H1 (cell line): ENCODE data around the gene LRFN3. TPM values are rescaled to one million over a fixed set of nuclear protein-coding genes. Genes with fewer than 3 reads are reported as not detected.
A peak's percentile ranks its signal among the peaks of the same experiment; 100 is the strongest.

Experiments used
- CTCF ChIA-PET: fragments of 300-600 bp; sonication (Branson Sonifier 250); formaldehyde crosslinking; loops from one replicate; lab custom pipeline; 2021; ENCODE audit not compliant: partially characterized antibody; lab: Charles Lee
- POLR2A ChIA-PET: fragments of 300-600 bp; sonication (Branson Sonifier 250); formaldehyde crosslinking; loops from one replicate; lab custom pipeline; 2021; ENCODE audit warnings: inconsistent platforms; ENCODE audit not compliant: partially characterized antibody; lab: Charles Lee
- DNase-seq, 2 experiments: peaks; one replicate each; pipeline versions ENCODE4 v3.0.0 to v3.0.0-alpha.2; 2010 to 2022; ENCODE audit warnings: low spot score in 2 of 2, low read depth in 1 of 2, mixed read lengths in 1 of 2
- FAIRE-seq: peaks from 2 replicates; lab custom pipeline; 2011; peaks lifted over from hg19 to GRCh38; lab: Jason Lieb, UNC
- H2AFZ ChIP-seq: 2 replicates; pipeline ENCODE4 v1.8.1; 2012; ENCODE audit warnings: low read length, inconsistent platforms
- H2AK5ac ChIP-seq: 2 replicates; pipeline ENCODE4 v1.6.1; 2013; ENCODE audit warnings: low read depth, low read length
- H2BK120ac ChIP-seq: replicated peaks from 2 replicates; pipeline ENCODE3; 2013; ENCODE audit warnings: low read depth, low read length, inconsistent platforms
- H2BK12ac ChIP-seq: 2 replicates; pipeline ENCODE4 v1.6.1; 2013; ENCODE audit warnings: low read depth, low read length
- H2BK15ac ChIP-seq: 2 replicates; pipeline ENCODE4 v1.6.1; 2013; ENCODE audit warnings: low read length
- H2BK20ac ChIP-seq: 2 replicates; pipeline ENCODE4 v1.6.1; 2013; ENCODE audit warnings: low read length
- H2BK5ac ChIP-seq: 2 replicates; pipeline ENCODE4 v1.6.1; 2013; ENCODE audit warnings: low read depth, low read length
- H3K14ac ChIP-seq: 2 replicates; pipeline ENCODE4 v1.6.1; 2013; ENCODE audit warnings: inconsistent platforms; ENCODE audit not compliant: insufficient read length
- H3K18ac ChIP-seq: 2 replicates; pipeline ENCODE4 v1.6.1; 2013; ENCODE audit warnings: low read length; ENCODE audit errors: extremely low read depth
- H3K23ac ChIP-seq: 2 replicates; pipeline ENCODE4 v1.6.1; 2013; ENCODE audit warnings: inconsistent platforms; ENCODE audit not compliant: insufficient read length
- H3K23me2 ChIP-seq: 2 replicates; pipeline ENCODE4 v1.6.1; 2013; ENCODE audit warnings: low read depth, low read length
- H3K27ac ChIP-seq: 2 replicates; pipeline ENCODE4 v1.6.1; 2011; ENCODE audit warnings: low read depth, low read length, inconsistent platforms
- H3K27me3 ChIP-seq, 4 experiments: replicated peaks in 1 of 4; 1 replicate in 1 of 4; 2 replicates in 3 of 4; pipeline versions ENCODE4 v1.6.1 to v1.8.1; 2011 to 2013; ENCODE audit warnings: low read length in 3 of 4, mild to moderate bottlenecking in 3 of 4, inconsistent platforms in 2 of 4, mixed read lengths in 2 of 4, moderate library complexity in 1 of 4; ENCODE audit not compliant: control insufficient read depth in 3 of 4, insufficient read depth in 3 of 4; ENCODE audit errors: extremely low read depth in 1 of 4
- H3K36me3 ChIP-seq, 4 experiments: 2 replicates each; pipeline versions ENCODE4 v1.6.1 to v1.8.1; 2011 to 2013; ENCODE audit warnings: mild to moderate bottlenecking in 4 of 4, low read length in 3 of 4, moderate library complexity in 2 of 4, control low read depth in 1 of 4, inconsistent platforms in 1 of 4; ENCODE audit not compliant: insufficient read depth in 4 of 4, control insufficient read depth in 2 of 4
- H3K4ac ChIP-seq: replicated peaks from 2 replicates; pipeline ENCODE3; 2013; ENCODE audit warnings: low read length, low read depth, mixed read lengths, inconsistent platforms; ENCODE audit not compliant: insufficient read length
- H3K4me1 ChIP-seq, 4 experiments: replicated peaks in 1 of 4; 1 replicate in 1 of 4; 2 replicates in 3 of 4; pipeline versions ENCODE4 v1.6.1 to v1.8.1; 2011 to 2013; ENCODE audit warnings: low read length in 3 of 4, inconsistent platforms in 2 of 4, mixed read lengths in 1 of 4; ENCODE audit not compliant: insufficient read depth in 4 of 4, control insufficient read depth in 3 of 4
- H3K4me2 ChIP-seq, 2 experiments: 2 replicates each; pipeline versions ENCODE4 v1.6.1 to v1.8.1; 2011 to 2013; ENCODE audit warnings: low read depth in 2 of 2, low read length in 2 of 2, control low read depth in 1 of 2, inconsistent platforms in 1 of 2, mild to moderate bottlenecking in 1 of 2; ENCODE audit not compliant: insufficient read depth in 1 of 2
- H3K4me3 ChIP-seq, 4 experiments: fragments of 200-600, 300-600 bp in 1 of 4; sonication (generic), shearing (Covaris generic), sonication (Bioruptor Twin) in 1 of 4; 2 replicates each; pipeline versions ENCODE4 v1.5.1 to v1.8.1; 2011 to 2016; ENCODE audit warnings: low read length in 4 of 4, low read depth in 3 of 4, control low read depth in 2 of 4, inconsistent platforms in 2 of 4, mild to moderate bottlenecking in 2 of 4, mixed read lengths in 1 of 4, moderate library complexity in 1 of 4; ENCODE audit not compliant: insufficient read depth in 2 of 4; ENCODE audit errors: extremely low read depth in 1 of 4
- H3K56ac ChIP-seq: replicated peaks from 2 replicates; pipeline ENCODE3; 2013; ENCODE audit warnings: low read depth, mild to moderate bottlenecking, mixed read lengths, low read length, inconsistent platforms; ENCODE audit not compliant: insufficient read length
- H3K79me1 ChIP-seq: 2 replicates; pipeline ENCODE4 v1.6.1; 2013; ENCODE audit warnings: low read depth, low read length, control low read depth
- H3K79me2 ChIP-seq, 2 experiments: 2 replicates each; pipeline versions ENCODE4 v1.6.1 to v1.8.1; 2012 to 2013; ENCODE audit warnings: low read length in 2 of 2, mild to moderate bottlenecking in 2 of 2, inconsistent platforms in 1 of 2; ENCODE audit not compliant: insufficient read depth in 2 of 2, control insufficient read depth in 1 of 2
- H3K9ac ChIP-seq, 4 experiments: replicated peaks in 1 of 4; 1 replicate in 1 of 4; 2 replicates in 3 of 4; pipeline versions ENCODE4 v1.6.1 to v1.8.1; 2011 to 2013; ENCODE audit warnings: low read depth in 3 of 4, low read length in 3 of 4, control low read depth in 2 of 4, mild to moderate bottlenecking in 2 of 4, moderate library complexity in 2 of 4, inconsistent platforms in 1 of 4; ENCODE audit errors: extremely low read depth in 1 of 4
- H3K9me3 ChIP-seq, 2 experiments: 2 replicates each; pipeline versions ENCODE4 v1.6.1 to v1.8.1; 2012 to 2013; ENCODE audit warnings: mild to moderate bottlenecking in 2 of 2, moderate library complexity in 2 of 2, control low read depth in 1 of 2, inconsistent platforms in 1 of 2, low read depth in 1 of 2, low read length in 1 of 2, mixed read lengths in 1 of 2; ENCODE audit not compliant: insufficient read depth in 2 of 2
- H4K20me1 ChIP-seq, 2 experiments: replicated peaks in 1 of 2; 2 replicates each; pipeline versions ENCODE3 to v1.8.1; 2011 to 2013; ENCODE audit warnings: inconsistent platforms in 2 of 2, low read length in 2 of 2, mild to moderate bottlenecking in 1 of 2; ENCODE audit not compliant: insufficient read depth in 2 of 2, control insufficient read depth in 1 of 2
- H4K5ac ChIP-seq: 2 replicates; pipeline ENCODE4 v1.6.1; 2013; ENCODE audit warnings: low read length, low read depth, mixed read lengths, inconsistent platforms; ENCODE audit not compliant: insufficient read length
- H4K8ac ChIP-seq: 2 replicates; pipeline ENCODE4 v1.8.0; 2013; ENCODE audit warnings: mild to moderate bottlenecking, moderate library complexity, low read length, inconsistent platforms; ENCODE audit not compliant: insufficient read depth; ENCODE audit errors: extremely low read depth
- H4K91ac ChIP-seq: replicated peaks from 2 replicates; pipeline ENCODE3; 2013; ENCODE audit warnings: low read length, mixed read lengths, inconsistent platforms; ENCODE audit not compliant: insufficient read length
- ATF2 ChIP-seq: IDR thresholded peaks from 2 replicates; pipeline ENCODE4 v1.6.1; 2012; ENCODE audit warnings: low read length, inconsistent platforms
- CBX5 ChIP-seq: fragments of 300-800, 300-1000 bp; sonication (generic); IDR thresholded peaks from 2 replicates; pipeline ENCODE4 v1.7.1; 2016; ENCODE audit warnings: antibody characterized with exemption, low read length, low read depth
- EP300 ChIP-seq, 2 experiments: IDR thresholded peaks; 1 replicate in 1 of 2; 2 replicates in 1 of 2; pipeline ENCODE4 v1.6.1; 2011 to 2012; ENCODE audit warnings: low read depth in 2 of 2, low read length in 2 of 2, mild to moderate bottlenecking in 2 of 2, borderline replicate concordance in 1 of 2, inconsistent platforms in 1 of 2, moderate library complexity in 1 of 2
- NANOG ChIP-seq: IDR thresholded peaks from 2 replicates; pipeline ENCODE4 v1.6.1; 2011; ENCODE audit warnings: low read length, low read depth, mild to moderate bottlenecking, inconsistent platforms; ENCODE audit not compliant: insufficient read depth, poor library complexity, severe bottlenecking
- SAP30 ChIP-seq: fragments of 300-600 bp; sonication (generic); IDR thresholded peaks from 2 replicates; pipeline ENCODE4 v1.7.1; 2012; ENCODE audit warnings: low read length, moderate library complexity, mild to moderate bottlenecking, inconsistent platforms; ENCODE audit not compliant: insufficient read depth, insufficient replicate concordance
- SRF ChIP-seq: IDR thresholded peaks from 2 replicates; pipeline ENCODE4 v1.6.1; 2011; ENCODE audit warnings: mild to moderate bottlenecking, low read depth, low read length, moderate library complexity
- TBP ChIP-seq: IDR thresholded peaks from 2 replicates; pipeline ENCODE4 v1.6.1; 2011; ENCODE audit warnings: low read depth, low read length, improper control_type of control experiment
- WGBS, 2 experiments: shearing (Covaris generic) in 1 of 2; methylation state at CpG; one replicate each; pipeline versions ENCODE4 v1.1.6 to v1.1.7; 2013 to 2015; ENCODE audit warnings: low lambda C conversion rate in 2 of 2, mixed read lengths in 2 of 2, inconsistent platforms in 1 of 2, low coverage in 1 of 2, missing lambda C conversion rate in 1 of 2; ENCODE audit not compliant: insufficient replicate concordance in 2 of 2, insufficient coverage in 1 of 2, insufficient read length in 1 of 2; ENCODE audit errors: extremely low coverage in 1 of 2, missing lambda C conversion rate in 1 of 2; 5-methylcytosine and 5-hydroxymethylcytosine counted together
- polyA plus RNA-seq, 7 experiments: library from polyadenylated mRNA; depleted of rRNA in 3 of 7; stranded (reverse) in 5 of 7; unstranded in 2 of 7; fragments of >200 nt in 5 of 7; fragments of 200-250 nt in 2 of 7; gene quantifications; 1 replicate in 5 of 7; 2 replicates in 1 of 7; 4 replicates in 1 of 7; pipeline versions ENCODE4 v1.2.1 to v1.2.3, GENCODE V29; 2011 to 2013; ENCODE audit warnings: missing spikeins in 2 of 7, mixed read lengths in 2 of 7
- total RNA-seq: library from RNA; stranded (reverse); fragmentation: NEBNext Ultra II Directional; extraction: Animal tissue kit (Norgen Biotek cat#: 25700); gene quantifications from 2 replicates; pipeline ENCODE4 v1.2.1, GENCODE V29; 2021

Gene LRFN3
- total and polyA plus RNA-seq, 2 of the 8 experiments (the other 6 are each of a cell fraction or from before 2014, with no cell fraction given), result 4.6 to 16.8 TPM

- ChIA-PET POLR2A (interaction anchor here (0.6 to 1.6 kb wide), 5 partner anchors 16 to 55 kb away, joined by 3 to 6 read pairs (median 3); no protein-coding TSS in a partner anchor), CTCF (no interaction called here)
- no peak overlapping the region for H3K18ac ChIP-seq
- FAIRE-seq (no peak), DNase-seq (no peak)
- H4K91ac ChIP-seq, result no peak overlapping the region
- peak overlapping the region; percentile 68 to 89; a peak in 2 of 4 replicates for H3K4me2 ChIP-seq
- no peak overlapping the region for H3K56ac ChIP-seq
- peaks cover 0 to 14% (median 6%) of the 10 kb centered on the region in 4 experiments; a peak in 6 of 7 replicates for H3K4me1 ChIP-seq
- no peak overlapping the region for H3K27ac ChIP-seq
- peaks cover 12% of the 10 kb centered on the region for H3K23me2 ChIP-seq
- H2AFZ ChIP-seq, result no peak overlapping the region
- H3K14ac ChIP-seq, result no peak overlapping the region
- H3K23ac ChIP-seq, result no peak overlapping the region
- no peaks in the 10 kb centered on the region for H3K9me3 ChIP-seq
- H4K20me1 ChIP-seq, result peaks cover 0 to 1% of the 10 kb centered on the region in 2 experiments
- H2BK20ac ChIP-seq, result no peak overlapping the region
- H3K9ac ChIP-seq, result no peak overlapping the region
- no peak overlapping the region for H2BK5ac ChIP-seq
- H2BK15ac ChIP-seq, result no peak overlapping the region
- peaks cover 0 to 8% of the 10 kb centered on the region in 2 experiments; a peak in 1 of 4 replicates for H3K79me2 ChIP-seq
- H3K27me3 ChIP-seq, result no peaks in the 10 kb centered on the region
- no peak overlapping the region for H2AK5ac ChIP-seq
- H3K36me3 ChIP-seq, result peaks cover 4 to 18% (median 6%) of the 10 kb centered on the region in 4 experiments; a peak in 7 of 8 replicates
- WGBS, 2 experiments, result 65% methylated on average over 2 of the region's 2 CpGs; no CpG with 5 or more reads in 1 of the 2 experiments
- no peak overlapping the region for H4K8ac ChIP-seq
- no peak overlapping the region for H3K4ac ChIP-seq
- H3K79me1 ChIP-seq, result no peaks in the 10 kb centered on the region; the same call in 1 of the 2 replicates
- H2BK12ac ChIP-seq, result no peak overlapping the region
- no peak overlapping the region for H4K5ac ChIP-seq
- H2BK120ac ChIP-seq, result no peak overlapping the region
- peak overlapping the region; percentile 88 to 94 (median 90); a peak in 4 of 8 replicates for H3K4me3 ChIP-seq
- no peak for TF ChIP-seq TBP
- TF ChIP-seq CBX5, result no peak
- TF ChIP-seq ATF2, result no peak
- TF ChIP-seq SAP30, result no peak
- TF ChIP-seq SRF, result no peak
- no peak for TF ChIP-seq EP300 (IDR thresholded peaks at IDR 0.05; ENCODE audit: borderline replicate concordance in 1 of 2, low read depth in 2 of 2, low read length in 2 of 2)
- TF ChIP-seq NANOG, result no peak
Observed at GRCh38 chr19:35901055-35901644, 35.0 kb upstream of the LRFN3 start.
